HG02588 (cell line): ENCODE results near the gene EIF5A.

Experiments
- ATAC-seq: cut with Tn5 transposase; IDR thresholded peaks from one replicate; pipeline ENCODE4 v1.9.1; 2021; ENCODE audit warnings: mild to moderate bottlenecking, moderate library complexity; ENCODE audit not compliant: unreplicated experiment

Gene EIF5A

DNA sequence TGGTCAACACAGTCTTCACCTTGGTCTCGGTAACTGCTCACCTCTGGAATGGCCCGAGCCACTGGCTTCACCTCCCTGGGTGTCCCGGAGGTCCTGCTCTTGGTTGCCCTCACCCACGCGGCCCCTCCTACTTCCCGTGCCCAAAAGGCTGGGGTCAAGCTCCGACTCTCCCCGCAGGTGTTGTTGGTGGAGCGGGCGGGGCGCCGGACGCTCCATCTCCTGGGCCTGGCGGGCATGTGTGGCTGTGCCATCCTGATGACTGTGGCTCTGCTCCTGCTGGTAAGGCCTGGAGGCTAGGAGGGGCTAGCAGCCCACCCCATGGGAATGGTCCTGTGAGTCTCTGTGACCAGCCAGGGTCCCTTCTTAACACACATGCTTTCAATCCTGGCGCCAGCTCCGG, 22.5 kb upstream of the EIF5A start:
- ATAC-seq = no peak

DNA sequence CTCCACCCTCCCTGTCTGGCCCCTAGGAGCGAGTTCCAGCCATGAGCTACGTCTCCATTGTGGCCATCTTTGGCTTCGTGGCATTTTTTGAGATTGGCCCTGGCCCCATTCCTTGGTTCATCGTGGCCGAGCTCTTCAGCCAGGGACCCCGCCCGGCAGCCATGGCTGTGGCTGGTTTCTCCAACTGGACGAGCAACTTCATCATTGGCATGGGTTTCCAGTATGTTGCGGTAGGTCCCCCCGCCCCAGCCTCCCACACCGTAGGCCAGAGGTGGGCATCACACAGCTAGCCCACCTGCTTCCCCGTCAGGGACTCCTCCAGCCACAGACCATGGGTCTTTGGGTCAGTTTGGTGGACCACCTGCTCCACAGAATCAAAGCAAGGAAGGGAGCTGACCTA, 21.7 kb upstream of the EIF5A start:
- ATAC-seq = no peak

DNA sequence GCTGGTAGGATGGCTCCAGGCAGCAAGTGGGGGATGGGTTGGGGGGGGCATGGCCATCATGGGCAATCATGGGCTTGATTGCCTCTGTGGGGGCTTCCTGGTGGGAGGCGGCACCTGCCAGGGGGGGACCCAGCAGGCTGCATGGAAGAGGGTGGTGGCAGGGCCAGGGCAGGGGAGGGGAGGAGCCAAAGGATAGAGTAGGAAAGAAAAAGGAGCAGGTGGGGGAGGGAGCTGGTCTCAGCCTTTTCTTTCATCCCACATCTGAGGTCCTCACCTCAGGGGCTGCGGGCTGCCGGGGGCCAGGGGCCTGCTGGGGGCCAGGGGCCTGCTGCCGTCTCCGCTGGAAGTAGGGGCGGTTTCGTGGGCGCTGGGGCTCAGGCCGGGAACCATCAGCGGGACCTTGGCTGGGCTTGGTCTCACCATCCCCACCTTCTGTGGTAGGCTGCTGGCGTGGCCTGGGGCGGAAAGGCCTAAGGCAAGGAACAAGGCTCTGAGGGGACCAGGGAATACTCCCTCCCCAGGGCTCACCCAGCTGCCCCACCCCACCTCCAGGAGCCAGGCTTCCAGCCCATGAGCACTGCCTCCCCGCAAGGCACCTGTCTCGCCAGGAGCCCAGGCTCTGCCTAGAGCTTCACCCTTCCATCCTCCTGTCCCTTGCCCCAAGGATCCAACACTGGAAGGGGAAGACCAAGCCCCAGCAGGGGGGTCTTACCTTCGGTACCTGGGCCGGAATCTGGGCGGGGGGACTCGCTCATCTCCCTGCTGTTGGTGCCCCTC, 18.0 kb upstream of the EIF5A start:
- no peak for ATAC-seq

DNA sequence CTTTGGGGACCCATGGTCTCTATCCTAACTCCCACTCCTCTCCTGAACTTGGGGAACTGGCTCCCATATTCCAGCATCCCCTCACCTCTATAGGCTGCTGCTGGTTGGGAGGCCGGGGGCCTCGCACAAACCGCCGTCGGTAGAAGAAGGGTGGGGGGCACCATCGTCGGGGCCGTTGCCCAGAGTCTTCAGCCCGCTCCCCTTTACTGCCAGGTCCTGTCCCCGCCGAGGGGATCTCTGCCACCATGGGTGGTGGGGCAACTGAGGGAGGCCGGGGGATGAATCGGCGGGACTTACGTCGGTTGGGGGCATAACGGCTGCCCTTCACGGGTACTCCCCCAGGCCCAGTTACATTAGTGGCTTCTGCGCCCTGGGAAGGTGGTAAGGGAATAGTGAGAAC, 17.3 kb upstream of the EIF5A start:
- no peak for ATAC-seq

DNA sequence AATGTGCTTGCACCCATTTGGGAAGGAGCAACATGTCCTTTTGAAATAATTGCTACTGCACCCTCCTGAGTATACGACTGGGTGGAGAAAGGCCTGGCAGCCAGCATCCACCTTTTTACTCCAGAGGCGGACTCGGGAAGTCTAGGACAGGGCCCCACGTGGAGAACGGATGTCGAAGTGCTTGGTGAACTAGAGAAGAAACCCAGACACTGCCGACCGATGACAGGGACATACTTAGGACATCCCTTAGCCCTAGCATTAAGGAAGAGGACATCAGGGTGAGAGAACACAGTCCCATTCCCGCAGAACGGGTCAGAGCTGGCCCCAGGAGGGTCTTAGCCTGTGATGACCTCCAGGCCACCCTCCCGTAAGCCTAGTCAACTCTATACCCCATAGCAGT, 16.7 kb upstream of the EIF5A start:
- ATAC-seq = no peak

DNA sequence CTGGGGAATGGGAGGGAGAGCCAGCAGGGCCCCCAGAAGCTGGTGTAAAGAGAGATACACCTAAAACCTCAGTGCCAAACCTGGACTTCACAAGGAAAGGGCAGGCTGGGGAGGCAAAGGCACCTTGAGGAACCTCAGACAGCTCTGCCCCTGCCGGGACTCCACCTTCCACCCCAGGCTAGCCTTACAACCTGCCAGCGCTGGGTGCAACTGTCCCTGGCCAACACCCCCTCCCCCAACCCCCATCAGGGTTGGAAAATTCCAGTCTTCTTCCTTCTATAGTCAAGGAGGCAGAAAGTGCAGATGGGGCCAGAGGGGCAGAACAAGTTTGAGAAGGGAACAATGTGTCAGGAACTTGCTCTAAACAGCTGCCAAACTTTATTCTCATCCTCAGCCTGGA, 15.2 kb upstream of the EIF5A start:
- ATAC-seq = no peak

DNA sequence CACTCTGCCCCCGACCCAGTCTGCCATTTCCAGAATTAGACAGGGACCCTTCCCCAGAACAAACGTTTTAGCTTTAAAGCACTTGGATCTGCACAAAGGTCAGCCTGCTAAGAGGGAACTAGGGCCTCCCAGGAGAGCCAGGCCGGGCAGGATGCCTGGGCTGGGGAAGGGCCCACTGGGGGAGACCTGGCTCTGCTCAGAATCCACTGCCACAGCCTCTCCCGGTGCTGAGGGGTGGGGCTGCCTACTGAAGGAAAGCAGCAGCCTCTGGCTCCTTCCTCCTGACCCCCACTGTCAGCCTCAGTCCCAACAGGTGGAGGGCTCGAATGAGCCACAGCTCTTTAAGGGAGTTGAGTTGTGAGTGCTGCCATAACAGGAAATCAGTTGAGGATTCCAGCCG, 14.7 kb upstream of the EIF5A start:
- ATAC-seq = no peak

DNA sequence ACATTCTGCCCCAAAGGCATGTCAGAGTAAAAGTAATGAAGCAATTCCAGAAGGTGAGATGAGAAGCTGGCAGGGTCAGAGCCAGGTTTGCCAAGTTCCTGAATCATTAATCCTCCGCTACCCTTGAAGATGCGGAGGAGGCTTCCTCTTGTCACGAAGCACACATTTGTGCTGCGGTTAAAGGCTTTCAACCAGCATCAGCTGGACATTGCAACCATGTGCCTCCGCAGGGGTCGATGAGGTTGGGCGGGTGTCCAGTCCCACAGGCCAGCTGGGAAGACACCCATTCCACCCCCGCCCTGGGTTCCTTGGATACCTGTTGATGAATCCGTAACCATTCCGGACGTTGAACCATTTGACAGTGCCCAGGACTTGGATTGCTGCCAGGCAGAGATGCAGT, 14.3 kb upstream of the EIF5A start:
- ATAC-seq = no peak

DNA sequence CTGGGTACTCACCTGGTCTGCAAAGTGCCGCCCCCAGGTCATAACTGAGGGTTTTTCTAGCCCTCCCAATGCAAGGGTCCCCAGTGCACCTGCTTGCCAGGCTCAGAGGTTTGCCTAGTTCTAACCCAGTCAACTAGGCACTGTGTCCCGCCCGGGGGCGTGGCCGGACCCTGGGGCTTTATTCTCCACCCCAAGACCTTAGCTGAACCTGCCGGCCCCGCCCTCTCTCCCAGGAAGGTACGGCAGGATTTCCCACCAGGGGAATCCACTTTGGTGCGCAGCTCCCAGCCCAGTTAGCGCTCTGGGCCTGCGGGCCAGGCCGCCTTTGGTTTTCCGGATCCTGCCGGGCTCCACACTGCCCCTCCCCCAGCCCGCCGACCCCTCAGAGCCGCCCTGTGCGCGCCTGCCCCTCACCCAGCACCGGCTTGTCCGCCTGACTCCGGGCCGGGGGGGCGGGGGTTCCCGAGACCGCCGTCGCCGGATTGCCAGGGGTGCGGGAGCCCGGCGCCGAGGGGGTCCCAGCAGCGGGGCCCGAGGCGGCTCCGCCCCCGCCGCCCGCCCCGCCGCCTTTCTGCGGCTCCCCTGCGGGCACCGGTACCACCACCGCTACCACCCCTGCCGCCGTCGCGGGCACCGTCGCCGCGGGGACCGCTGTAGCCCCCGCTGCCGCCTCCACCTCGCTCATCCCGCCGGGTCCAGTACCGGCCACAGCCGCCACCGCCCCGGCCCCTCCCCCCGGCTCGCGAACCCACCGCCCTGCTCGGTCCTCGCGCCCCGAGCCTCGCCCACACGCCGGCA, 13.4 kb upstream of the EIF5A start:
- no peak for ATAC-seq

DNA sequence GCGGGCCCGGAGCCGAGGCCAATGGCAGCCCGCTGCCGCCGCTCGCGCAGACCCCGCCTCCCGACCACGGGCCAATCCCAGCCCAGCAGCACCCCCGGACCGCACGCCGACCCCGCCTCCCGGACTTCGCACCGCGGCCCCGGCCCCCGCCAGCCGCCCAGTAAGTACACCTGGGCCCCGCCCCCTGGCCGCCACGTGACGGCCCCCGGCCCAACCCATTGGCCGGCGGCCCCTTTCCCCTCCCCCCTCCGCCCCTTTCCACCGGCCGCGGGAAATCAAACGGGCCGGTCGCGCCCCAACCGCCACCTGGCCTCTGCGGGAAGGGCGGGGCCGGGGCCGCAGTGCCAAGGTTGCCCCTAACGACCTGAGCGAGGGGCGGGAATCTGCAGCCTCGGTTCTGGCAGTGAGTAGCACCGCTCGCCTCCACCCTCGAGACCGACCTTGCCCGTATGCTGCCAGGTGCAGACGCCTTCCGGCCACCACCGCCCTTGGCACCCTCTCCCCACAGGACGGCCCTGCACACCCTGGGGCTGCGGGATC, 12.7 kb upstream of the EIF5A start, which contains the start of gene YBX2:
TSS of gene YBX2 (minus strand) at position 26 of the 540 bp plus-strand sequence. CDS start 139 bp downstream, outside the sequence.
- peak; percentile 57 for ATAC-seq

DNA sequence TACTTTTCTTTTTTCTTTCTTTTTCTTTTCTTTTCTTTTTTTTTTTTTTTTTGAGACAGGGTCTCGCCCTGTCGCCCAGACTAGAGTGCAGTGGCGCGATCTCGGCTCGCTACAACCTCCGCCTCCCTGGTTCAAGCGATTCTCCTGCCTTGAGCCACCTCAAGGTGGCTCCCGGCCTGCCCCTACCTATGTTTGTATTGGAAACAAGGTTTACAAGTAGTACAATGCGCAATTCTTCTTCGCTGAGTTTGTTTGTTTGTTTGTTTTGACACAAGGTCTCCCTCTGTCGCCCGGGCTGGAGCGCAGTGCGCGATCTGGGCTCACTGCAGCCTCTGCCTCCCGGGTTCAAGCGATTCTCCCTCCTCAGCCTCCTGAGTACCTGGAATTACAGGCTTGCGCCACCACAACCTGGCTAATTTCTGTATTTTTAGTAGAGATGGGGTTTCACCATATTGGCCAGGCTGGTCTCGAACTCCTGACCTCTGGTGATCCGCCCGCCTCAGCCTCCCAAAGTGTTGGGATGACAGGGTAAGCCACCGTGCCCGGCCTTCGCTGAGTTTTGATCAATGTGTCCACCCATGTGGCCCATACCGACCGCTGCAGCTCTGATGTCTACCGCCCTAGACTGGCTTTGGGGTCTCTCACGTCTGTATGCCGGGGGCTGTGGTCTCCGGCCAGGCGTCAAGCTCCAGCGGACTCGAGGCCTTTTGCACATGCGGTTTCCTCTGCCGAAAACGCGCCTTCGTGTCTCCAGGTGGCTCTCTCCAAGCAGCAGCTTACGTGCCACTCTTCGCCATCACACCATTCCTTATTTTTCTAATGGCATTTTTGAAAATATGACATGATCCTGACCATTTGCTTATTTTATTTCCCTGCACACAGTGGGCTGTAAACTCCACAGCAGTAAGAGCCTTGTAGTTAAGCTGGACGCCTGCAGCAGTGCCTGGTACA, 11.9 kb upstream of the EIF5A start:
- no peak for ATAC-seq

DNA sequence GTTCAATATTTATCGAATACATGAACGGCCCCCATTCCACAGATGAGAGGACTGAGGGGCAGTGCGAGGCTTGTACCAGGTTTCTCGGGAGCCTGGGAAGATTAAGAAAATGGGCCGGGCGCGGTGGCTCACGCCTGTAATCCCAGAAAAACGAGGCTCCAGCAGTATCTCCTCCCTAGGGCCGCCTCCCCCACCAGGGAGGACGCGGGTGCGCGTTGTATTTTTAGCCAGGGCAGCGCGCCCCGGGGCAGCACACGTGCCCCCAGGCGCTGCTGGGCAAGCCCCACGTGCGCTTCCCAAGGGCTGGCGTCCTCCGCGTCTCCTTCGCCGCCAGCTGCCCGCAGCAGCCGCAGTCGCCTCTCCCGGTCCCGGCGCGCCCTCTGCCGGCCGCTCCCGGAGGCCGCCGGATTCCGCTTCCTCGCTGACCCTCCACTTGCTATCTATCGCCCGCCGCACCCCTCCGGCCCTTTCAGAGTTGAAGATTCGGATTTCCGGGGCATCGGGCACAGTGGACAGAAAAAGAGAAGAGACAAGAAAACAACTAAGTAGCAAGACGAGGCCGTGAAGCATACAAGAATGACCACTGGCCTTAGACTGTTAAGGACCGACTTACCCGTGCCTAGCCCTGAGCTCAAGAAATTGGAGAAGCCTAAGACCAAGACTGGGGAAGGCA, 11.1 kb upstream of the EIF5A start:
- no peak for ATAC-seq

DNA sequence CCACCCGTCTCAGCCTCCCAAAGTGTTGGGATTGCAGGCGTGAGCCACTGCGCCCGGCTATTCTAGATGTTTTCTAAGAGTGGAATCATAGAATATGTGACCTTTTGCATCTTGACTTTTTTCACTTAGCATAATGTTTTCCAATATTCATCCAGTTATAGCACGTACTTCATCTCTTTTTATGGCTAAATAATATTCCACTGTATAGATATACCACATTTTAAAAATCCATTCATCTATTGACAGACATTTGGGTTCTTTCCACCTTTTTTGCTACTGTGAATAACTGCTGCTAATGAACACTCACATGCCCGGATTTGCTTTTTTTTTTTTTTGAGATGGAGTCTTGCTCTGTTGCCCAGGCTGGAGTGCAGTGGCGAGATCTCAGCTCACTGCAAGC, 3.2 kb upstream of the EIF5A start:
- no peak for ATAC-seq

DNA sequence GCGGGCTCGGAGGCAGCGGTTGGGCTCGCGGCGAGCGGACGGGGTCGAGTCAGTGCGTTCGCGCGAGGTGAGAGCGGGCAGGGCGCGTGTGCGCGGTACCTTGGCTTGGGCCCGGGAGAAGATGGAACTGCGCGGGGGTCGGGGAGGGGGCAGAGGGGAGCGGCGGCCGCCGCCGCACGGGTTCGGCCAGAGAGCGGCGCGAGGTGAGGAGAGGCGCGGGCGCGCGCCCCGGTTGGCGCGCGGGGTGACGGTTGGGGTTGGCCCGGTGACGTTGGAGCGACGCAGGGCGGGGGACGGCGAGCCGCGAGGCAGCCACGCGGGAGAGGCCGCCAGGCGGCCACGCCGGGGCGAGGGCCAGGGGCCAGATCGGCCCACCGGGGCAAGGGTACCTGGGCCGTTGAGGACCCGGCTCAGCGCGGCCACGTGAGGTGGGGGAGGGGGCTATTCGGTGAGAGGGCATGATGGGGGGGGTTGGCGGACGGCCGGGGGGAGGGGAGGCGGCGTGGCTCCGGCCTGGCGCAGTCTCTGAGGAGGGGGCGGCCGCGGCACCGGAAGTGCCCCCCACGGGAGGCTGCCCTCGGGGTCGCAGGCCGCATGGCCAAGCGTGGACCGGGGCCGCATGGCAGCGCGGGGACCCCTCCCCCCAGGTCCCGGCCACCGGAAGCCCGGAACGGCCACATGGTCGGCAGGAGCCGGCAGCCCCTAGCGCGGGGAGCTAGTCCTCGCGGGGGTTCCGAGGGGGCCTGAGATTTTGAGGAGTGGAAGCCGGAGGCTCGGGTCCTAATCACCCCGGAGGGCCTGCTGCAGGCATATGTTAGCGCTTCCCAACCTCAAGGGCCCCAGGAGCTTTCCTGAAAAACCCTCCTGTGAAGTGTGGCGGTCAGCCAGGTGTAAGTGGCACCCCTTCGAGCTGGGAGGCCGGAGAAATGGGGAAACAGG, 527 bp downstream of the EIF5A start:
- peak; percentile 4 for ATAC-seq

DNA sequence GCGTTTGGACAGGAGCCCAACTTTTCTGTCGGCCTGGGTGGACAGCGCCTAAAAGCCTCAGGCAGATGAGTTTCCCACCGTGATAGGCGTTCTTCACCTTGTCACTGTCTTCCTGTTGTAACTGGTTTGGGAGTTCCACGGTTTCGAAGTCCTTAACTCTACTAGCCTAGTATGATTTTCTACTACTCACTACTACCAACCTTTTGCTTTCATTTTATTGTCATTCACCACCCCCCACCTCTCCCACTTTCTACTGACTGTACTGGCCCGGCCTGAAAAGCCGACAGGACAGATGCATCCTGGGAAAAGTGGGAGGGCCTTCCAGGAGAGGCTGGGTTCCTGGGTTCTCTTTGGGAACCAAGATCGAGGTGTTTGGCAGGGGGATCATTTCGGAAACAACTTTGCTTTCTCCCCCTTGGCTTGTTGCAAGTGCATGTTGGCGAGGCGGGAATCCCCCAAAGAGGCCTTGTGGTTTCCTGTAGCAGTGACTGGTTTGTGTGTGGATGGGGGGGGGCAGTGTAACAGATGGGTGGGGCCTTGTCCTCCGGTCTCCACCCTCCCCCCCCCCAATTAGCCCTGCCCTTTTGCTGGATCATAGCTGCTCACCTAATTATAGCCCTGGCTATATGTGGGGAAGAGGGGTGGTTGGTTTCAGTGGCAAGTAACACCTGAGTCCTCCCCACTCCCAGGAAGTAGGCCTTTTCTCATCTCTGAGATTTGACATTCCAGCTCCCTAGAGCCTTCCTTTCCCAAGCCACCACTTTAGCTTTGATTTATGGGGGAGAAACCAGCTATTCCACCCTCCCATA, 1.4 kb downstream of the EIF5A start:
- no peak for ATAC-seq

DNA sequence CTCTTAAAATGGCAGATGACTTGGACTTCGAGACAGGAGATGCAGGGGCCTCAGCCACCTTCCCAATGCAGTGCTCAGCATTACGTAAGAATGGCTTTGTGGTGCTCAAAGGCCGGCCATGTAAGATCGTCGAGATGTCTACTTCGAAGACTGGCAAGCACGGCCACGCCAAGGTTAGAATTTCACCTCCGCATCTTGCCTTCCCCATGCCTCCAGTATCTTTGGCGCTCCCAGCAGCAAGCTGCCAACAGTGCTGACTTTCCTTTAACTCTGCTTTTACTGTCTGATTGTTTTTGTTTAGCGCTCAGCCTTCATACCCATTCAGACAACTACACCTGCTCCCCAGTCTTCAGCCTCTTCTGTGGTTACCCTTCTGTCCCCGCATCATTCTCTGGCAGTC, 2.2 kb downstream of the EIF5A start:
- ATAC-seq = no peak

DNA sequence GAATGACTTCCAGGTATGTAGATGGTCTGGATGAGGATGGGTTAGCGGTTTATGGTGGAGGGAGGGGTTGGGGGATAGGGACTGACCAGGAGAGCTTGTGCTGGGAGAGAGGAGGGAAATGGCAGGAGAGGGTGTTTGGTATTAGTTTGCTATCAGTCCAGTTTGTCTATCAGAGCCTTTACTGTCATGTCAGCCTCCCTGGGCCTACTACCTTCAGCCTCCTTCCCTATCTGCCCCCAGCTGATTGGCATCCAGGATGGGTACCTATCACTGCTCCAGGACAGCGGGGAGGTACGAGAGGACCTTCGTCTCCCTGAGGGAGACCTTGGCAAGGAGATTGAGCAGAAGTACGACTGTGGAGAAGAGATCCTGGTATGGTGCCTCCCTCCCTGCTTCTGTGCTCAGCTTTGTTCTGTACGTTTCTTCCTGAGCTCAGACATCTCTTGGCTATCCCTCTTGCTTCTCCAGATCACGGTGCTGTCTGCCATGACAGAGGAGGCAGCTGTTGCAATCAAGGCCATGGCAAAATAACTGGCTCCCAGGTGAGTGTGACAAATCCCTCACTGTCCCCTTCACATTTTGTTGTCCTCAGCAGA, 3.8 kb downstream of the EIF5A start:
- no peak for ATAC-seq
